Trophoblast cell (in vitro differentiated cells and primary cell): ENCODE data around the gene RTN1.

ENCODE experiments used
- DNase-seq, 2 donors: peaks; one replicate each; pipeline ENCODE4 v3.0.0-alpha.2; 2016
- H2AFZ ChIP-seq: 2 replicates; pipeline ENCODE4 v1.6.1; 2013; ENCODE audit warnings: low read length, moderate library complexity, mild to moderate bottlenecking; ENCODE audit not compliant: insufficient read depth, poor library complexity
- H2AK5ac ChIP-seq: 2 replicates; pipeline ENCODE4 v1.6.1; 2013; ENCODE audit warnings: mild to moderate bottlenecking, low read length
- H2BK120ac ChIP-seq: 2 replicates; pipeline ENCODE4 v1.6.1; 2013; ENCODE audit warnings: low read length, mild to moderate bottlenecking, moderate library complexity; ENCODE audit not compliant: insufficient read depth, poor library complexity
- H2BK12ac ChIP-seq: 2 replicates; pipeline ENCODE4 v1.6.1; 2013; ENCODE audit warnings: mild to moderate bottlenecking, low read length, moderate library complexity
- H2BK5ac ChIP-seq: 2 replicates; pipeline ENCODE4 v1.6.1; 2013; ENCODE audit warnings: low read length, low read depth, moderate library complexity, mild to moderate bottlenecking; ENCODE audit not compliant: poor library complexity
- H3K14ac ChIP-seq: 2 replicates; pipeline ENCODE4 v1.6.1; 2013; ENCODE audit warnings: mild to moderate bottlenecking, low read length
- H3K18ac ChIP-seq: 2 replicates; pipeline ENCODE4 v1.6.1; 2013; ENCODE audit warnings: mild to moderate bottlenecking, low read length
- H3K23ac ChIP-seq: 2 replicates; pipeline ENCODE4 v1.6.1; 2013; ENCODE audit warnings: low read length
- H3K27ac ChIP-seq: 2 replicates; pipeline ENCODE4 v1.5.1; 2013; ENCODE audit warnings: low read depth, mild to moderate bottlenecking, inconsistent platforms, low read length, moderate library complexity
- H3K27me3 ChIP-seq: 2 replicates; pipeline ENCODE4 v1.6.1; 2013; ENCODE audit warnings: inconsistent platforms, mild to moderate bottlenecking, low read length, moderate library complexity; ENCODE audit not compliant: insufficient read depth
- H3K36me3 ChIP-seq, 2 experiments: 1 replicate in 1 of 2; 2 replicates in 1 of 2; pipeline ENCODE4 v1.6.1; 2013; ENCODE audit warnings: low read length in 2 of 2, mild to moderate bottlenecking in 2 of 2, moderate library complexity in 1 of 2; ENCODE audit not compliant: insufficient read depth in 2 of 2, control insufficient read depth in 1 of 2
- H3K4ac ChIP-seq: 2 replicates; pipeline ENCODE4 v1.6.1; 2013; ENCODE audit warnings: low read depth, mild to moderate bottlenecking, low read length, moderate library complexity
- H3K4me1 ChIP-seq, 2 experiments: 1 replicate in 1 of 2; 2 replicates in 1 of 2; pipeline ENCODE4 v1.6.1; 2013; ENCODE audit warnings: low read length in 2 of 2, mild to moderate bottlenecking in 2 of 2, moderate library complexity in 1 of 2; ENCODE audit not compliant: insufficient read depth in 2 of 2, control insufficient read depth in 1 of 2
- H3K4me2 ChIP-seq: 2 replicates; pipeline ENCODE4 v1.6.1; 2013; ENCODE audit warnings: inconsistent platforms, mild to moderate bottlenecking, low read length, moderate library complexity
- H3K4me3 ChIP-seq: 2 replicates; pipeline ENCODE4 v1.5.1; 2013; ENCODE audit warnings: mild to moderate bottlenecking, low read depth, low read length, inconsistent platforms
- H3K79me1 ChIP-seq: one replicate; pipeline ENCODE4 v1.6.1; 2013; ENCODE audit warnings: low read length
- H3K79me2 ChIP-seq: 2 replicates; pipeline ENCODE4 v1.6.1; 2013; ENCODE audit warnings: low read length, mild to moderate bottlenecking; ENCODE audit not compliant: control insufficient read depth, insufficient read depth, poor library complexity
- H3K9ac ChIP-seq: 2 replicates; pipeline ENCODE4 v1.6.1; 2013; ENCODE audit warnings: mild to moderate bottlenecking, low read length
- H3K9me3 ChIP-seq: 2 replicates; pipeline ENCODE4 v1.6.1; 2013; ENCODE audit warnings: low read depth, mild to moderate bottlenecking, control low read depth, inconsistent platforms, low read length; ENCODE audit not compliant: insufficient read depth
- H4K12ac ChIP-seq: 2 replicates; pipeline ENCODE4 v1.6.1; 2013; ENCODE audit warnings: low read depth, mild to moderate bottlenecking, low read length, moderate library complexity
- H4K8ac ChIP-seq: 2 replicates; pipeline ENCODE4 v1.6.1; 2013; ENCODE audit warnings: low read depth, mild to moderate bottlenecking, low read length, moderate library complexity
- H4K91ac ChIP-seq: one replicate; pipeline ENCODE4 v1.6.1; 2013; ENCODE audit warnings: low read depth, mild to moderate bottlenecking, low read length, moderate library complexity
- WGBS: extraction: QIAGEN DNeasy Blood & Tissue Kit; methylation state at CpG from one replicate; pipeline ENCODE4 v1.1.7; 2013; ENCODE audit warnings: missing lambda C conversion rate; ENCODE audit not compliant: insufficient read length, insufficient coverage; ENCODE audit errors: extremely low coverage; 5-methylcytosine and 5-hydroxymethylcytosine counted together

RTN1 gene

GRCh38 chr14:59849411-59850130, 21.0 kb downstream of the RTN1 start:
- no peaks in the 10 kb centered on the region for H3K79me2 ChIP-seq
- H4K91ac ChIP-seq: no peak overlapping the region
- no peak overlapping the region for H2BK120ac ChIP-seq
- H2BK12ac ChIP-seq: no peak overlapping the region
- H3K9me3 ChIP-seq: no peaks in the 10 kb centered on the region
- peak overlapping the region; percentile 40 for H3K9ac ChIP-seq
- no CpG with 5 or more reads among the region's 1 CpG for WGBS
- no peak overlapping the region for H3K14ac ChIP-seq
- no peak overlapping the region for H4K8ac ChIP-seq
- no peak overlapping the region for H3K18ac ChIP-seq
- H2BK5ac ChIP-seq: no peak overlapping the region
- no peaks in the 10 kb centered on the region for H3K4me1 ChIP-seq
- H4K12ac ChIP-seq: no peak overlapping the region
- H3K4ac ChIP-seq: no peak overlapping the region
- peak in 1 of 2 donors; percentile 16 for DNase-seq
- no peaks in the 10 kb centered on the region for H3K27me3 ChIP-seq
- no peaks in the 10 kb centered on the region for H3K36me3 ChIP-seq
- no peak overlapping the region for H2AK5ac ChIP-seq
- H3K23ac ChIP-seq: no peak overlapping the region
- no peak overlapping the region for H3K4me2 ChIP-seq
- H3K27ac ChIP-seq: no peak overlapping the region
- no peaks in the 10 kb centered on the region for H3K79me1 ChIP-seq
- no peak overlapping the region for H2AFZ ChIP-seq
- no peak overlapping the region for H3K4me3 ChIP-seq

- no peaks in the 10 kb centered on the region for H3K27me3 ChIP-seq
- H3K4me1 ChIP-seq: no peaks in the 10 kb centered on the region
- H3K36me3 ChIP-seq: no peaks in the 10 kb centered on the region
- H2BK120ac ChIP-seq: no peak overlapping the region
- H3K4me2 ChIP-seq: no peak overlapping the region
- DNase-seq: no peak
- no peak overlapping the region for H3K9ac ChIP-seq
- no peak overlapping the region for H3K23ac ChIP-seq
- no peak overlapping the region for H4K91ac ChIP-seq
- no peak overlapping the region for H2BK5ac ChIP-seq
- H3K4me3 ChIP-seq: no peak overlapping the region
- no peak overlapping the region for H2AK5ac ChIP-seq
- no peak overlapping the region for H3K27ac ChIP-seq
- no peak overlapping the region for H3K4ac ChIP-seq
- no peaks in the 10 kb centered on the region for H3K9me3 ChIP-seq
- H2AFZ ChIP-seq: no peak overlapping the region
- H4K8ac ChIP-seq: no peak overlapping the region
- no CpG with 5 or more reads among the region's 3 CpGs for WGBS
- no peak overlapping the region for H3K18ac ChIP-seq
- H3K14ac ChIP-seq: no peak overlapping the region
- no peak overlapping the region for H4K12ac ChIP-seq
- no peak overlapping the region for H2BK12ac ChIP-seq
- no peaks in the 10 kb centered on the region for H3K79me2 ChIP-seq
- H3K79me1 ChIP-seq: no peaks in the 10 kb centered on the region
Measured at GRCh38 chr14:59848671-59849070, 21.9 kb downstream of the RTN1 start.

- Histone ChIP-seq H3K4me2 (no peak overlapping the region), H2BK5ac (no peak overlapping the region), H3K9me3 (no peaks in the 10 kb centered on the region), H2AFZ (no peak overlapping the region), H3K23ac (no peak overlapping the region), H3K4ac (no peak overlapping the region), H3K4me1 (no peaks in the 10 kb centered on the region), H3K27ac (no peak overlapping the region), H2BK12ac (no peak overlapping the region), H4K91ac (no peak overlapping the region), H3K9ac (no peak overlapping the region), H3K79me1 (no peaks in the 10 kb centered on the region), H2AK5ac (no peak overlapping the region), H3K14ac (no peak overlapping the region), H3K79me2 (no peaks in the 10 kb centered on the region), H3K27me3 (no peaks in the 10 kb centered on the region), H3K36me3 (no peaks in the 10 kb centered on the region), H4K12ac (no peak overlapping the region), H3K4me3 (no peak overlapping the region), H2BK120ac (no peak overlapping the region), H3K18ac (no peak overlapping the region), H4K8ac (no peak overlapping the region)
- DNase-seq: no peak
- no CpG with 5 or more reads among the region's 3 CpGs for WGBS
Measured at GRCh38 chr14:59847711-59848110, 22.9 kb downstream of the RTN1 start.

- no peaks in the 10 kb centered on the region for H3K79me1 ChIP-seq
- no CpG with 5 or more reads among the region's 2 CpGs for WGBS
Measured at GRCh38 chr14:59846595-59846994, 24.0 kb downstream of the RTN1 start.

More at GRCh38 chr14:59846595-59846994, 24.0 kb downstream of the RTN1 start:
- no peaks in the 10 kb centered on the region for H3K79me2 ChIP-seq
- H3K4me1 ChIP-seq: no peaks in the 10 kb centered on the region
- H4K12ac ChIP-seq: no peak overlapping the region
- no peak overlapping the region for H3K14ac ChIP-seq
- H2AFZ ChIP-seq: no peak overlapping the region
- no peak overlapping the region for H2BK5ac ChIP-seq
- no peak overlapping the region for H3K4me3 ChIP-seq
- H3K9ac ChIP-seq: no peak overlapping the region
- DNase-seq: no peak
- no peaks in the 10 kb centered on the region for H3K27me3 ChIP-seq
- H2BK120ac ChIP-seq: no peak overlapping the region
- H2BK12ac ChIP-seq: no peak overlapping the region
- no peak overlapping the region for H3K27ac ChIP-seq
- no peak overlapping the region for H4K91ac ChIP-seq
- H4K8ac ChIP-seq: no peak overlapping the region
- no peak overlapping the region for H2AK5ac ChIP-seq
- H3K18ac ChIP-seq: no peak overlapping the region
- H3K23ac ChIP-seq: no peak overlapping the region
- H3K36me3 ChIP-seq: no peaks in the 10 kb centered on the region
- no peaks in the 10 kb centered on the region for H3K9me3 ChIP-seq
- no peak overlapping the region for H3K4ac ChIP-seq
- no peak overlapping the region for H3K4me2 ChIP-seq
